Mesothelial cell of epicardium (in vitro differentiated cells): ENCODE data around the gene NKAIN2. TPM values are rescaled to one million over a fixed set of nuclear protein-coding genes. Genes with fewer than 3 reads are reported as not detected.

Experiments used
- DNase-seq, 2 experiments: peaks; one replicate each; pipeline ENCODE4 v3.0.0; 2021; ENCODE audit warnings: low spot score in 2 of 2; ENCODE audit not compliant: unreplicated experiment in 2 of 2
- H3K27ac Mint-ChIP-seq: 2 replicates; pipeline ENCODE4 v1.8.0; 2021; ENCODE audit warnings: mixed read lengths
- H3K27me3 Mint-ChIP-seq: 2 replicates; pipeline ENCODE4 v1.8.0; 2021; ENCODE audit warnings: low read depth, mixed read lengths
- H3K36me3 Mint-ChIP-seq: 2 replicates; pipeline ENCODE4 v1.8.0; 2021; ENCODE audit warnings: mixed read lengths
- H3K4me1 Mint-ChIP-seq: 2 replicates; pipeline ENCODE4 v1.8.0; 2021; ENCODE audit warnings: mixed read lengths
- H3K4me3 Mint-ChIP-seq: 2 replicates; pipeline ENCODE4 v1.8.0; 2021; ENCODE audit warnings: mild to moderate bottlenecking, moderate library complexity, mixed read lengths
- H3K9me3 Mint-ChIP-seq: 2 replicates; pipeline ENCODE4 v1.8.0; 2021; ENCODE audit warnings: mixed read lengths
- CTCF ChIP-seq: fragments of 200-600 bp; sonication (generic); IDR thresholded peaks from one replicate; pipeline ENCODE4 v1.5.0; 2021; ENCODE audit warnings: antibody characterized with exemption; ENCODE audit not compliant: unreplicated experiment
- total RNA-seq: library from RNA; stranded (reverse); gene quantifications from 3 replicates; pipeline ENCODE4 v1.2.1, GENCODE V29; 2021

NKAIN2 gene
- total RNA-seq, 1 donor from 2014 or later: 1.6 TPM

DNA sequence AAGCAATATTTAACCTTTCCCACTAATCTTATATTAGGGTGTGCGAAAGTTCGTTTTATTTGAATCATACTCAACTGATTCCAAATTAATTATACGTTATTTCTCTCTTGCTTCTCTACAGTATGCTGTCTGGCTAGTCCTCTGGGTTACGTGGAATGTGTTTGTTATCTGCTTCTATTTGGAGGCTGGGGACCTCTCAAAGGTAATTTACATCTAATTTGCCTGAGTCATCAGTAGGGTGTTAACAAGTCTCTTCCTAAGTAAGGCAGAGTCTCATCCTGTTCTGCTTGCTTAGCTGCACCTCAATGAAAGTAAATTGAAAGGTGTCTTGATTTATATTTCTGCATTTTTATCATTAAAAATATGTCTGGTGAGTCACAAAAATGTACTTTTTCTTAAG is 551.5 kb downstream of the NKAIN2 start:
- H3K9me3 Mint-ChIP-seq: no peaks in the 10 kb centered on the region
- H3K4me1 Mint-ChIP-seq: no peaks in the 10 kb centered on the region
- H3K27ac Mint-ChIP-seq: no peak overlapping the region
- H3K4me3 Mint-ChIP-seq: no peak overlapping the region
- no peaks in the 10 kb centered on the region for H3K36me3 Mint-ChIP-seq
- peaks cover 3% of the 10 kb centered on the region for H3K27me3 Mint-ChIP-seq
- no peak for DNase-seq
- no peak for TF ChIP-seq CTCF

GRCh38 chr6:124356276-124356810 is 552.7 kb downstream of the NKAIN2 start:
- no peaks in the 10 kb centered on the region for H3K4me1 Mint-ChIP-seq
- no peak for TF ChIP-seq CTCF
- H3K27me3 Mint-ChIP-seq: peaks cover 3% of the 10 kb centered on the region
- no peak overlapping the region for H3K4me3 Mint-ChIP-seq
- no peak overlapping the region for H3K27ac Mint-ChIP-seq
- H3K9me3 Mint-ChIP-seq: no peaks in the 10 kb centered on the region
- DNase-seq: no peak
- H3K36me3 Mint-ChIP-seq: no peaks in the 10 kb centered on the region

GRCh38 chr6:124356811-124357210 is 553.1 kb downstream of the NKAIN2 start:
- Mint-ChIP-seq H3K36me3 (no peaks in the 10 kb centered on the region), H3K27me3 (peaks cover 3% of the 10 kb centered on the region), H3K4me1 (no peaks in the 10 kb centered on the region), H3K4me3 (no peak overlapping the region), H3K27ac (no peak overlapping the region), H3K9me3 (no peaks in the 10 kb centered on the region)
- TF ChIP-seq CTCF: no peak
- DNase-seq: no peak

- no peak overlapping the region for H3K27ac Mint-ChIP-seq
- H3K4me3 Mint-ChIP-seq: no peak overlapping the region
- no peak for DNase-seq
- H3K4me1 Mint-ChIP-seq: peaks cover 6% of the 10 kb centered on the region
- no peak for TF ChIP-seq CTCF
- peaks cover 11% of the 10 kb centered on the region for H3K9me3 Mint-ChIP-seq
- no peaks in the 10 kb centered on the region for H3K36me3 Mint-ChIP-seq
- no peaks in the 10 kb centered on the region for H3K27me3 Mint-ChIP-seq
These were observed 564.5 kb downstream of the NKAIN2 start for GRCh38 chr6:124368131-124368530.

DNA sequence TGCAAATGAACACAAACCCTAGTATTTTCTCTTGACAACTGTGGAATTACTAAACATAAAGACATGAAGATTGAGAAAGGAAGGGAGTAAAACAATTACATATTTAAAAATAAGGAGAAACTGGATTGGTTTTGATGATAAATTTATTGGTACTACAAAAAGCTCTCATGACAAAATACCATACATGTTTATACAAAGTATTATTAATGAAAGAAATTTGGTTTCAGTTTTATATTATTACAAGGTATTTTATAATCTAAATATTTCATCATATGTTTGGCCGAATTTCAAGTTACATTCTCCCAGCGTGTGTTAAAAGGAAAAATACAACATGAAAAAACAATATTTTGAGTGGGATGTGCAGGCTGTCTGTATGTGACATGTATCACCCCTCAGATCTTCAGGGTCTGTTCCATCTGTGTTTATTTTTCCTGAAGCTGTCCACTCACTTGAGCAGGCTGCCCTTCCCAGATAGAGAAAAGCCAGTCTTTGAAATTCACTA is 568.4 kb downstream of the NKAIN2 start:
- TF ChIP-seq CTCF: no peak
- Mint-ChIP-seq H3K36me3 (no peaks in the 10 kb centered on the region), H3K4me3 (no peak overlapping the region), H3K9me3 (no peaks in the 10 kb centered on the region), H3K27ac (peak overlapping the region; percentile 74), H3K27me3 (peaks cover 5% of the 10 kb centered on the region), H3K4me1 (peaks cover 6% of the 10 kb centered on the region)
- no peak for DNase-seq

GRCh38 chr6:124373386-124373785 is 569.7 kb downstream of the NKAIN2 start:
- Mint-ChIP-seq H3K27me3 (peaks cover 13% of the 10 kb centered on the region), H3K9me3 (no peaks in the 10 kb centered on the region), H3K4me1 (peaks cover 6% of the 10 kb centered on the region), H3K27ac (no peak overlapping the region), H3K4me3 (no peak overlapping the region), H3K36me3 (no peaks in the 10 kb centered on the region)
- DNase-seq: no peak
- no peak for TF ChIP-seq CTCF
